Upper lobe of right lung (tissue), 1 donor: ENCODE measurements around the gene SLC22A4. TPM values are rescaled to one million over a fixed set of nuclear protein-coding genes. Genes with fewer than 3 reads are reported as not detected.

Source experiments
- ATAC-seq: fragments of 200-7000 bp; cut with Tn5 transposase; one replicate; pipeline ENCODE4 v1.9.1; 2020; ENCODE audit warnings: mild to moderate bottlenecking, moderate library complexity
- DNase-seq: peaks from one replicate; pipeline ENCODE4 v3.0.0-alpha.2; 2020
- H3K27ac ChIP-seq: fragments of 200-600 bp; one replicate; pipeline ENCODE4 v1.8.0; 2022
- H3K27me3 ChIP-seq: fragments of 200-600 bp; one replicate; pipeline ENCODE4 v1.8.0; 2022; ENCODE audit warnings: mild to moderate bottlenecking
- H3K36me3 ChIP-seq: fragments of 200-600 bp; one replicate; pipeline ENCODE4 v1.8.0; 2022
- H3K4me1 ChIP-seq: fragments of 200-600 bp; one replicate; pipeline ENCODE4 v1.8.0; 2022
- H3K4me3 ChIP-seq: fragments of 200-600 bp; one replicate; pipeline ENCODE4 v1.8.0; 2022; ENCODE audit warnings: mild to moderate bottlenecking
- H3K9me3 ChIP-seq: fragments of 200-600 bp; one replicate; pipeline ENCODE4 v1.8.0; 2022
- intact Hi-C: fragments of 100-400 bp; cut with DNase I; formaldehyde crosslinking; loops from one replicate; pipeline ENCODE4 v1.11.0; 2022
- total RNA-seq: library from RNA; stranded (reverse); fragmentation: NEBNext Ultra II Directional; extraction: Animal tissue kit (Norgen Biotek cat#: 25700); gene quantifications from one replicate; pipeline ENCODE4 v1.2.1, GENCODE V29; 2021
- TF ChIP-seq, protein P1 (sequence below): fragments of 200-600 bp; IDR thresholded peaks from one replicate; pipeline ENCODE4 v1.8.0; 2022; ENCODE audit warnings: antibody characterized with exemption
- donor health status: DM: no; HTN: yes; CAD: no; lungs with severe emphysema.

Gene SLC22A4
- total RNA-seq, 1 donor from 2014 or later: 1.8 TPM

DNA sequence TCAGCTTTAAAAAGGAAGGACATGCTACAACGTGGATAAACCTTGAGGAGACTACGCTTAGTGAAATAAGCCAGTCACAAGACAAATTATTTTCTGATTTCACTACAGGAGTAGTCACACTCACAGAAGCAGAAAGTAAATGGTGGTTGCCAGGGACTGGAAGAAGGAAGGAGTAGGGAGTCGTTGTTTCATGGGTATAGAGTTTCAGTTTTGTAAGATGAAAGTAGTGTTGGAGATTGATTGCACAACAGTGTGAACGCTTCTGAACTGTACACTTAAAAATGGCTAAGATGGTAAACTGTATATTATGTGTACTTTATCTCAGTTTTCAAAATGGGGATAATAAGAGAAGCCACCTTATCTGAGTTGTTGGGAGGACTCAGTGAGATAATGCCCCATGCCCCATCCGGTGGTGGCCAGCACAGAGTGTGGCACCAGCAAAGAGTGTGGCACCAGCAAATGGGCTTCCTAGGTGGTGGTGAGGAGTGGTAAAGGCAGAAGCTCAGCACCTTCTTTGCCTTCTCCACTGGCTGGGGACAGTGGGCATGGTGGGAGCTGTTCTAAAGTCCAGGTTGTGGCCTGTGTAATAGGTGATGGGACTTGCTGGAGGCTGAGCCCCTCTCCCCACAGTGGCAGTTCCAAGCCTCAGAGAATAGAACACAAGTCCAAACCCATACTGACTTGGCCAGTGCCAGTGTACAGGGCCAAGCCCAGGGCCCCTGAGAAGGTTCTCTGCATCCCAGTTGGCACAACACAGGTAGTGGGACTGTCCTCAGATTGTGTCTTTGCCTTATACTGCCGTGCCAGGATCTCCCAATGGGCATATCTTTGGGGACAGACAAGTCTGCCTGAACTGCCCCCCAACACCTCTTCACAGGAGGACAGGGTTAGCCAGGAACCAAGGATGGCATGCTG lies 4.4 kb downstream of the SLC22A4 start:
- H3K4me1 ChIP-seq: peaks cover 10% of the 10 kb centered on the region
- no peaks in the 10 kb centered on the region for H3K36me3 ChIP-seq
- H3K9me3 ChIP-seq: no peaks in the 10 kb centered on the region
- H3K27me3 ChIP-seq: no peaks in the 10 kb centered on the region
- intact Hi-C loops: no loop called here
- DNase-seq: no peak
- TF ChIP-seq, protein P1, sequence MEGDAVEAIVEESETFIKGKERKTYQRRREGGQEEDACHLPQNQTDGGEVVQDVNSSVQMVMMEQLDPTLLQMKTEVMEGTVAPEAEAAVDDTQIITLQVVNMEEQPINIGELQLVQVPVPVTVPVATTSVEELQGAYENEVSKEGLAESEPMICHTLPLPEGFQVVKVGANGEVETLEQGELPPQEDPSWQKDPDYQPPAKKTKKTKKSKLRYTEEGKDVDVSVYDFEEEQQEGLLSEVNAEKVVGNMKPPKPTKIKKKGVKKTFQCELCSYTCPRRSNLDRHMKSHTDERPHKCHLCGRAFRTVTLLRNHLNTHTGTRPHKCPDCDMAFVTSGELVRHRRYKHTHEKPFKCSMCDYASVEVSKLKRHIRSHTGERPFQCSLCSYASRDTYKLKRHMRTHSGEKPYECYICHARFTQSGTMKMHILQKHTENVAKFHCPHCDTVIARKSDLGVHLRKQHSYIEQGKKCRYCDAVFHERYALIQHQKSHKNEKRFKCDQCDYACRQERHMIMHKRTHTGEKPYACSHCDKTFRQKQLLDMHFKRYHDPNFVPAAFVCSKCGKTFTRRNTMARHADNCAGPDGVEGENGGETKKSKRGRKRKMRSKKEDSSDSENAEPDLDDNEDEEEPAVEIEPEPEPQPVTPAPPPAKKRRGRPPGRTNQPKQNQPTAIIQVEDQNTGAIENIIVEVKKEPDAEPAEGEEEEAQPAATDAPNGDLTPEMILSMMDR: no peak
- H3K27ac ChIP-seq: no peak overlapping the region
- no peak overlapping the region for H3K4me3 ChIP-seq
- ATAC-seq: no peak

DNA sequence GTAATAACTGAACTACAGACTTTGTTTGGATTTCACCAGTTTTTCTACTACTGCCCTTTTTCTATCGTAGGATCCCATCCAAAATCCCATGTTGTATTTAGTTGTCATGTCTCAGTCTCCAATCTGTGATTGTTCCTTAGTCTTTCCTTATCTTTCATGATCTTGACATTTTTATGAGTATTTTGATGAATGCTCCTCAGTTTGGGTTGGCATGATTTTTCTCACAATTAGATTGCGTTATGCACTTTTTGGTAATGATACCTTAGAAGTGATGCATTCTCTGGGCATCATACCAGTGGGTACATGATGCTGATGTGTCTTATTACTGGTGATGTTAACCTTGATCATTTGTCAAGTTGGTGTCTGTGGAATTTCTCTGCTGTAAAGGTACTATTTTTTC lies 5.7 kb downstream of the SLC22A4 start:
- intact Hi-C loops: no loop called here
- Histone ChIP-seq H3K27ac (no peak overlapping the region), H3K27me3 (no peaks in the 10 kb centered on the region), H3K4me1 (peaks cover 4% of the 10 kb centered on the region), H3K9me3 (no peaks in the 10 kb centered on the region), H3K4me3 (no peak overlapping the region), H3K36me3 (no peaks in the 10 kb centered on the region)
- TF ChIP-seq, protein P1: no peak
- ATAC-seq (no peak), DNase-seq (no peak)

DNA sequence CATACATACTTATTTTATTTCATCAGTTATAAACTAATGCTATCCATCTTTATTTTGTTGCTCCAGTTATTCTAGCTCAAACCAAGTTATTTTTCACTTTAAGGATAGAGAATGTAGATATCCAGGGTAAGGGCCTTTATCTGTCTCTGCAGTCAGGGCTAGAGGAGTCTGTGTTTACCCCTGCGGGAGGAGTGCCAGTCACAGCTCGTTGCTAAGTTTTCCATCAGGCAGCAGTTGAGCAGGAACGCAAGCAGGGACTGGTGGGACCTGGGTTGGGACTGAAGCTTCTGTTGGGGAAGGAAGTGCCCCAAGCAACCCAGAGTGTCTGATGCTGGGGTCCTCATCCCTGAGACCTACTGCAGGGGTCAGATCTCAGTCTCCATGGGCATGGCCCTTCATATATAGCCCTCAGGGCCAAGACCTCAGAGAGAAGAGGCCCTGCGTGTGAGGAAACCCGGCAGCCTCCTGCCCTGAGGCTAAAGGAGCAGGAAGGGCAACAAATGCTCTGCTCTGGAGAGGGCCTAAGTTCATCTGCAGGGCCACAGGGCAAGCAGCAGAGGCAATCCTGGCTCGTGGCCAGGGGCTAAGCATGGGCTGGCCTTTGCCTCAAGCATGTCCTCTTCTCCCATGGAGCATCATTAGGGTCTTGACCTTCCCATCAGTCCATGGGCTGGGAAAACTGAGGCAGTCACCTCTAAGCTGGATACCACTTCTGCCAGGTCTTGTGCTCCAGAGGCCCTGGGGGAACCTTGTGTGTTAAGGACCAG lies 6.6 kb downstream of the SLC22A4 start:
- intact Hi-C loops: no loop called here
- Histone ChIP-seq H3K36me3 (no peaks in the 10 kb centered on the region), H3K27ac (no peak overlapping the region), H3K4me1 (no peaks in the 10 kb centered on the region), H3K4me3 (no peak overlapping the region), H3K27me3 (no peaks in the 10 kb centered on the region), H3K9me3 (no peaks in the 10 kb centered on the region)
- DNase-seq (no peak), ATAC-seq (no peak)
- TF ChIP-seq, protein P1: no peak

DNA sequence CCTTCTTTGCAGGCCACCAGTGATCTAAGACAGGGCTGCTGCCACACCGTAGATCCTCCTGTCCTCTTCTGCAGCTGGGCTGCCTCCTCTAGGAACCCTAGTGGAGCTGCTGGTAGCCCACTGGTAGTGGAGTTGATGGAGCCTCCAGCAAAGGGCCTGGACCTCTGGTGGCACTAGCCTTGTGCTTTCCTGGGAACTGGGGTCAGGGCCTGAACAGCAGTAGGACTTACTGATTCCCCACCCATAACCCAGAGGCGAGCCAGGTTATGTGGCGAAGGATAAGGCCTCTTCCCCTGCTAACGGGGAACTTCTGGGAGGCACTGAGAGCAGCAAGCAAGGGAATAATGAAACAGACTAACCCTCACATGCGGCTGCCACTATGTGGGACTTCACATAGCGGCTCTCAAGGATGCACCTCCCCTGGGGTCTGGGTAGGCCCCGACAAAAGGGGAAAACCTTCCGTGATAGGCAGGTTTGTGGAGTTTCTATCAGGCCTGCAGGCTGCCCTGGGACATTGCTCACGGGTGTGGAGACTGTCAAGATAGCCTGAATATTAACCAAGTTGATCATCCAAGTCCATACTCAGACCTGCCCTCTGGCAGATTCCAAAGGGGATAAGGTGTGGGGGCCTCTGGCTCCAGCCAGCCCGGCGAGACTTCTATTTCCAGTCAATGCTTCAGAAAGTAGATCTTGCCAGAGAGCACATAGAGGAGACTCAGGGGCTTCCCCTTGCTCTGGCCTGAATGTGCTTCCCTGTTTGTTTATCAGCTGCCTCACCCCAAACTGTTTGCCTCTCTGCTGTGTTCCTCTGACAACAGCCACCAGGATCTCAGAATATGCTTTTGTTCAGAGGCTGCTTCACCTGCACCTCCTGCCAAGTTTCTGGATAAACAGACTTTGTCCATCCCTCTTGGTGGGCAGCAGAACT lies 7.4 kb downstream of the SLC22A4 start:
- no peaks in the 10 kb centered on the region for H3K9me3 ChIP-seq
- peak; percentile 63 for ATAC-seq
- H3K27me3 ChIP-seq: no peaks in the 10 kb centered on the region
- no peaks in the 10 kb centered on the region for H3K4me1 ChIP-seq
- no peak overlapping the region for H3K4me3 ChIP-seq
- TF ChIP-seq, protein P1: no peak
- intact Hi-C loops: no loop called here
- no peak for DNase-seq
- no peaks in the 10 kb centered on the region for H3K36me3 ChIP-seq
- no peak overlapping the region for H3K27ac ChIP-seq

DNA sequence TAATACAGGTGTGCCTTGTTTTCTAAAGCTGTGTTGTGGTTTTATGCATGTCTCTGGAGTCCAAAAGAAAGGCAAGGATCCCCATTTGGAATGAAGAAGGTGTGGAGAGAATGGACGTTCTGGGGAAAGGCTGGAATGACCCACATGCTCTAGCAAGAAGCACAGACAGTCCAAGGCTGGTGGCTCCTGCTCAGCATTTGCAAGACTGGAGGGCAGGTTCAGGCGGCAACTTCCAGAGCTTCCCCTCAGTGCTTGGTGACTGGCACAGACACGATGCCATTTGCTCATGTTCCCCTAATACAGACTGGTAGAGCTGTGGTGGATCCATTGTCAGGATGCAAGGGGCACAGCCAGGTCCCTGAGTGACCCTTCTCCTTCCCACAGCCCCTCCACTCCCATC lies 8.2 kb downstream of the SLC22A4 start:
- Histone ChIP-seq H3K4me1 (no peaks in the 10 kb centered on the region), H3K27me3 (no peaks in the 10 kb centered on the region), H3K4me3 (no peak overlapping the region), H3K27ac (no peak overlapping the region), H3K9me3 (no peaks in the 10 kb centered on the region), H3K36me3 (no peaks in the 10 kb centered on the region)
- ATAC-seq (no peak), DNase-seq (no peak)
- intact Hi-C loops: no loop called here
- TF ChIP-seq, protein P1: no peak
